Non-pigmented ciliary epithelial cell (primary cell): Measurements from ENCODE around the gene REEP3.
"Not testable (repeated sequence)": the region's sequence is repeated elsewhere in the genome, so short reads cannot be mapped to it uniquely, and the experiment has no call there.

ENCODE experiments used
- DNase-seq: peaks from one replicate; pipeline ENCODE4 v3.0.0-alpha.2; 2010; ENCODE audit warnings: low read depth

REEP3 gene

DNA sequence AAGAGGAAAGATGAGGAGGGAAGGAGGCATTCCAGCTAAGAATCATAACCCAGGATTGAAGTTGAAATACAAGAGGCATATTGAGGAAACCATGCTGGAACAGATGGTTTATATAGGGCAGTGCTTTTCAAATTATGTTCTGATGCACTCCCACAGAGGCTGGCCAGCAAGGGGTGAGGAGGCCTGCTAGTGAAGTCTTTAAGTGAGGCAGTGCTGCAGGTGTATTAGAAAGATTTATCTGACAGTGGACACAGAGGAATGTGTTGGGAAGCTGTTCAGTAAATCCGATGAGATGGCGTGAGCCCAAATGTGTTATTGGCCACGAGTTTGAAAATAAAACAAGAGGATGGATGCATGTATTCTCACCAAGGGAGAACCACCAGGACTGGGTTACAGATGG, 28.6 kb downstream of the REEP3 start:
- DNase-seq = no peak

- peak; percentile 83 for DNase-seq
Measured at GRCh38 chr10:63553031-63553430, 31.8 kb downstream of the REEP3 start.

DNA sequence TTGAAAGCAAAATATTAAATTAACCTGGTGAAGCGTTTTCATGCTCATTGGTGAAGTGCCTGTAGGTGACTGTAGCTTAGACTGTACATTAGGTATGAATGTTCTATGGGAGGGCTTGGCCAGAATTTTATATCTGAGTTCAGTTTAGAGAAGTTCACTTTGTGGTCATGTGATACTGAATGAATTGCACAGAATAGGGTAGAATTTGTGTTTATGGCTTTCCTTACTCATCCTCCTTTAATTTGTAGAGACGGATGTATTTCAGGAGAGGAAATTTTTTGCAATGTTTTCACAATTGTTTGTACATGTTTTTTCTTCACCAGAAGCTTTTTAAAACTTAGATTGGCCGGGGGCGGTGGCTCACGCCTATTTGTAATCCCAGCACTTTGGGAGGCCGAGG, 32.3 kb downstream of the REEP3 start:
- no peak for DNase-seq

DNA sequence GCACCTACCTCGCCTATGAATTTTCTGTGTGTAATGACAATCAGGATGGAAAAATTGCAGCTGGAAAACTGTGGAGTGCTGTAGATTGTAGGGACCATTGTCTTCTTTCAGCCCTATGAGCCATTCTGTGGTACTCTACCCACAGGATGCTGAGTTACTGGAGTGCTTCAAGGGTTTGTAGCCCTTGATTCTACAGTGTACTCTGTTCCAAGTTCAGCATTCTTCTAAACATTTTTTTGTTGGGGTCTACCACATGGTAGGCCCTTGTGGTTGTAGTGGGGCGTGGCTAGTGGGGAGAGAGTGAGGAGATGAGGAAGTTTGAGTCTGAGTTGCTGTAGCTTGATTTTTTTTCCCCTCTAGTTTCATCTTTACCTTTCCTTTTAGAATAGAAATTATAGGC, 33.5 kb downstream of the REEP3 start:
- DNase-seq = peak; percentile 92

GRCh38 chr10:63555330-63555729, 34.1 kb downstream of the REEP3 start:
- DNase-seq = no peak

- DNase-seq = no peak
Measured at GRCh38 chr10:63558132-63558784, 37.1 kb downstream of the REEP3 start.

GRCh38 chr10:63561341-63561740, 40.1 kb downstream of the REEP3 start:
- no peak for DNase-seq

DNA sequence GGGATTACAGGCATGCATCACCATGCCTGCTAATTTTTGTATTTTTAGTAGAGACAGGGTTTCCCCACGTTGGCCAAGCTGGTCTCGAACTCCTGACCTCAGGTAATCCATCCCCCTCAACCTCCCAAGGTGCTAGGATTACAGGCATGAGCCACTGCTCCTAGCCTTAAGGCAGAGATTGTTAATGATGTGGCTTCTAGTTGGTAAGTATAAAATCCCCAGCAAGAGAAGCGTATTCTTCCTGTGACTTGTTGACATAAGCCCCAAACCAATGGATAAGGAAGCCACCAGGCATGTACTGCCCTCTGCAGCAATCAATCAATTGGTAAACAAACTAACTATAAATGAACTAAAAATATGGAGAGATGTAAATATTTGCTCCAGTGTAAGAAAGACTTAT, 41.2 kb downstream of the REEP3 start:
- no peak for DNase-seq

DNA sequence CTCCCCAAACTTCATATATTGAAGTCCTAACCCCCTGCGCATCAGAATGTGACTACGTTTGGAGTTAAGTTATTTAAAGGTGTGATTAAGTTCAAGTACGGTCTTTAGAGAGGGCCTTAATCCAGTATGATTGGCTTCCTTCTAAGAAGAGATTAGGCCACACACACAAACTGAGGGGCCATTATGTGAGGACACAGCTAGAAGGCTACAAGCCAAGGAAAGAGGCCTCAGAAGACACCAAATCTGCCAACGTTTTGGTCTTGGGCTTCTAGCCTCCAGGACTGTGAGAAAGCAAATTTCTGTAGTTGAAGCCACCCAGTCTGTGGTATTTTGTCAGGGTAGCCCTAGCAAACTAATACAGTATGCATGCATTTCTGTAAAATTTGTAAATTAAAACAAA, 41.7 kb downstream of the REEP3 start:
- DNase-seq = no peak

GRCh38 chr10:63563623-63564022, 42.4 kb downstream of the REEP3 start:
- no peak for DNase-seq

DNA sequence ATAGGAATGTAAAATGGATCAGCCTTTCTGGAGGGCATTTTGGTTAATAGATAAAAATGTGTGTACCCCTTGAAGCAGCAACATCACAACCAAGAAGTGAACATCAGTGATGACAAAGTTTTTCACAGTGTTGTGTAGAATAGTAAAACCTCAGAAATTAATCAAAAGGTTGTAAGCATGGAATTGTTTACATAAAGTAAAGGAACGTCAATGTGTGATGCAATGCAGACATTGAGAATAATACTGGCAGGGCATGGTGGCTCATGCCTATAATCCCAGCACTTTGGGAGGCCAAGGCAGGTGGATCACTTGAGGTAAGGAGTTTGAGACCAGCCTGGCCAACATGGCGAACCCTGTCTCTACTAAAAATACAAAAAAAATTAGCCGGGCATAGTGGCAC, 43.5 kb downstream of the REEP3 start:
- not testable (repeated sequence) for DNase-seq

DNA sequence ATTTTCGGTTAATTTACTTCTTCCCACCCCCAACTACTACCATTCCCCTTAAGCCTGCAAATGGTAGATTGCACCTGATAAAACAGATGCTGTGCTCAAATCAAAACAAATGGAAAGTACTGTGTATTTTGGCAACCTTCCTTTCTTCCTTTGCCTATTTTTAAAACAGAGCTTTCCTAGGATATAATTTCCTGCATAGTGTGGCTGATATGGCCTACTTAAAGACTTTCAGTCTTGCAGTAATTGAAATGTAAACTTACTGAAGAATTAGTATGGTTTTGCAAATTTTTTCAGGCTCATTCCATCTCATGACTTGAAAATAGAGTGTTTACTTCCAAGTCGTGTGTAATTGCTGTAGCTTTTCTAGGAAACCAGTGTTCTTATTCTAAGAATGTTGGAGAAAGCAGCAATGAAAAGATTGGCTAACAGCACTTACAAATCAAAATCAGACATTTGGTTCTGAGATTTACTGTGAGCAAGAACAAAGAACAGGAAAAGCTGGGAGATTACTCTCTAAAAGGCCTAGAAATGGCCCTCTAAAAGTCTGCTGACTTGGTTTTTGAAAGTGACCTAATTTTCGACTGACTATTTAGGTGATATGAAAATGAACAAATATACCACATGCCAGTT, 52.0 kb downstream of the REEP3 start:
- DNase-seq = no peak

DNA sequence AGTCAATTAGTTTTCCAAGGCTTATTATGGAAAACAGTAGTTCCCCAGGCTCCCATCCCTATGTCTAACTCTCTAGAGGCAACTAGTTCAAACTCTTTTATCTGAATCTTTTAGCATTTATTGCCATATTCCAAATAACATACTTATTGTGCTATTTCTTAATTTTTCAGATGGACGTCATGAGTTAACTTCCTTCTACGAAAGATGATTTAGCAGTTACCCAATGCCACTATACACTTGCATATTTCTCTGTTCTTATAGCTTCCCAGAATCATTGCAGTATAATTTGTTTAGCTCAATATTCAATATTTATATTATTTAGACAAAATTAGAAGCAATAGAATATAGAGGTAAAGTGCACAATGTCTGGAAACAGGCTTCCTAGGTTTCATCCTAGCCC, 52.8 kb downstream of the REEP3 start:
- no peak for DNase-seq

DNA sequence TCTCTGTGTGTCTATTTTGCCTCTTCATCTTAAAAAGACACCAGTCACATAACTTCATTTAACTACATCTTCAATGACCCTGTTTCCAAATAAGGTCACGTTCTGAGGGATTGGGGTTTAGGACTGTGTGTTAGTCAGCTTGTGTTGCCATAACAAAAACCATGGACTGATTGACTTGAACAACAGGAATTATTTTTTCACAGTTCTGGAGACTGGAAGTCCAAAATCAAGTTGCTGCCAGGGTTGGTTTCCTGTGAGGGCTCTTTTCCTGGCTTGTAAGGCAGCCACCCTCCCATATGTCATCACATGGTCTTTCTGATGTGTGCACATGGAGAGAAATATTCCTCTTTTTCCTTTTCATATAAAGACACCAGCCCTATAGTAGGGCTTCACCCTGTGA, 55.3 kb downstream of the REEP3 start:
- DNase-seq = no peak

DNA sequence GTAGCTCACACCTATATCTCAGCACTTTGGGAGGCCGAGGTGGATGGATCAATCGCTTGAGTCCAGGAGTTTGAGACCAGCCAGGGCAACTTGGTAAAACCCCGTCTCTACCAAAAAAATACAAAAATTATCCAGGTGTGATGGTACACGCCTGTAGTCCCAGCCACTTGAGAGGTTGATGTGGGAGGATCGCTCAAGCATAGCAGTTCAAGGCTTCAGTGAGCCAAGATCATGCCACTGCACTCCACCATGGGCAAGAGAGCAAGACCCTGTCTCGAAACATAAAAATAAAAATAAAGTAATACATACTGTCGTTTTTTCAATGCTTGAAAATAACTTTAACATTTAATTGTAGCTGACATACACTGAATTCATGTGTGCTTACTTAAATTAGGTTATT, 57.3 kb downstream of the REEP3 start:
- no peak for DNase-seq

GRCh38 chr10:63579371-63580014, 58.3 kb downstream of the REEP3 start:
- DNase-seq = no peak

DNA sequence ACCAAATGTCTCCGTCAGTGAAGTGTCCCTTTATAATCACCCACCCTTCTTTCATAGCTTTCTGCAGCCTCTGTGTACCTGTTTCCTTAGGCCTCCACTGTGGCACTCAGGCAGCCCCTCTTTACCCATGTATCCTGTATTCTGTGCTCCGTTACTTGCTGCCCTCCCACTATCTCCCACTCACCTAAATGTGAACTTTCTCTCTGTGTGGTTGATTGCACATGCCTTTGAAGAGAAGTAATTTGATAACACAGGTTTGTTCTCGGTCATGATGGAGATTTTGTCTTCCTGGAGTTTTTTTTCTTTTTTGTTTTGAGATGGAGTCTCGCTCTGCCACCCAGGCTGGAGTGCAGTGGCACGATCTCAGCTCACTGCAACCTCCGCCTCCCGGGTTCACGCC, 61.5 kb downstream of the REEP3 start:
- no peak for DNase-seq

DNA sequence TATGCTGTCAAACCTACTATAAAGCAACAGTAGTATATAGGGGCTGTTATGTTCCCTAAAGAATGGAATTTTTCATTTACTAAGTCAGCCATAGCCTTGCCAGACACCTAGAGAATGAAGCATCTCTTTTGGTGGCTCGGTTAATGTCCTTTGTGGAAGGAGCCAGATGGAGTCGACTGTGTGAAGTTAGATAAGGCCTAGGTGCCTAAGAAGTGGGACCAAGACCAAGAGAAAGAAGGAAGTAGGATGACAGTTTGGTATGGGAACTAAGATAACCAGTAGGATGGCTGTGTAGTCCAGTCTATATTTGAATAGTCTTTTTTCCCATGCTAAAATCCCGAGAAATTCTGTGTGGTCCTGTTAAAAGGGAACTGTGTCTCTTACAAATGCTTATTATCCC, 62.2 kb downstream of the REEP3 start:
- DNase-seq = no peak

DNA sequence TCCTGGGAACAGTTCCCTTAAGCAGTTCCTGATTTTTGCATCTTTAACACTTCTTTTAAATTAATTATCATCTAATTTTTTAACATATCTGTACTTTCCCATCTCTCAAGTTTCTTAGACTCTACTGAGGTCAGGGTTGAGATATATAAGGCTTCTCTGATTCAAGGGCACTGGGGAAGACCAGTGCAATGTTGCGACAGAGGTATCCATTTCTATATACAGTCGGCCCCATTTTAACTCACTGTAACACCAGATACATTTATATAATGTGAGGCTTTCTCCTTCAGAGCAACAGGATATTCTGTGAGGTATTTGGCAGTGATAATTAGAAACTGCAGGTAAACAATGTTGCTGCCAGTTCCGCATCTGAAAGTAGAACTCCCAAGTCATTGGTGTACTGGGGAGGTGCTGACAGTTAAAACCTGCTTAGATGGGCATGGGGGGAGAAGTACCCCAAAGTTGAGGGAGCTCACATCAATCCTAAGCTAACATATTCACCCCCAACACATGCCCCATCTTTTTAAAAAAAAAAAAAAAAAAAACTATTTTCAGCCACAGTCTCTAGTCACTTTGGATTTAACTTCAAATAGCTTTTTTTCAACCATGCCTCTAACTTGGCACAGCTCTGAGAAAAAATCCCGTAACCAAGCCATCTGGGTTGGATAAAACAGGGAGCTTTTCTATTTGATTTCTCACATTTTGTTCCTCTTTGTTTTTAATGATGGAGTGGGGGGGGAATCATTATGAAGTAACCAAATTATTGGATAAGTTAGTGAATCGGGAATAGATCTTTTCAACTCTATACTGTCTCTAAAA, 62.9 kb downstream of the REEP3 start:
- no peak for DNase-seq

- DNase-seq = no peak
Measured at GRCh38 chr10:63584725-63585035, 63.5 kb downstream of the REEP3 start.

GRCh38 chr10:63585041-63585440, 63.8 kb downstream of the REEP3 start:
- no peak for DNase-seq

DNA sequence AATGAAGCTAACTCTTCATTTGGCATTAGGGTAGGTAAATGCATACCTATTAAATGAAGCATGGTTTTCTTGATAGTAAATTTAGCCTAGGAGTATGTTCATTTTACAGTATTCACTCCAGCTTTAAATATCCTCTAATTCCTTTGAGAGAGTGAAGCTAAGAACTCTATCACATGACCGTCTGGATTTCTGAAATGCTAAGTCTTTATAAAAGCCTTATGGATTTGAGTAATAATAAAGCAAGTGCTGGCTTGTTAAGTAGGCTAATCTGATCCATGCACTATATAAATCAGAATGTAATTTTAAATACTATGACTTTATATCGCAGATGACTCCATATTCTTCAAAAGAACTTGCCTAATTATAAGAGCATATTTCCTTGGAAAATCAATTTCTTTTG, 64.8 kb downstream of the REEP3 start:
- DNase-seq = no peak

GRCh38 chr10:63587191-63587590, 66.0 kb downstream of the REEP3 start:
- no peak for DNase-seq
